ENCODE measurements around the gene HRH3.

The HRH3 gene

DNA sequence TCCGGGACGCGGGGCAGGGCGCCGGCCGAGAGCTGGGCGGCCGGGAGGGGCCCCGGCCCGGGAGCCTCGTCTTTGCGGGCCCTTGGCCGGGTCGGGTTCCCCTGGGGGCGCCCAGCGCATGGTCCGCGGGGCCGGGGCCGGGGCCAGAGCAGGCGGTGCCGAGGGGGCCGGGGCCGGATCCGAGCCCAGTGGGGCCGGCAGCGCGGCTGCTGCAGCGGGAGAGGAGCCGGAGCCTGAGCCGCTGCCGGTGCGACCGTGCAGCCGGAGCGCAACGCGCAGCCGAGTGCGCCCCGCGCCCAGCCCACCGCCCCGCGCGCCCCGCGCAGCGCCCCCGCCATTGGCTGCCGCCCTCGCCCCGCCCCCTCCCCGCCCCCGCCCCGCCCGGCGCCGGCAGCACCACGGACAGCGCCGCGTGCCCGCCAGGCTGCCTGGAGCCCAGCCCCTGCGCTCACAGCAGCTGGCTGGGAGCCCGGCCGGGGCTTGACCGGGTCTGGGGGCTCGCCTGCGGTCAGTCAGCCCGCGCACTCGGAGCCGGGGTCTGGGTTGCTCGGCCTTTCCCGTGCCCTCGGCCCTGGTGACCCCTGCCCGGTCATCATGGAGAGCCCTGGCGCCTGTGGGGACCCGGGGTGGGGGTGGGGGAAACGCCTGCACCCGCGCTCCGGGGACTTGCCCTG is at the start of gene HRH3:
HRH3 (minus strand) TSS at position 287 of the 674 bp plus-strand sequence. CDS start 308 bp downstream, outside the sequence.
- DNase-seq: no peak

DNA sequence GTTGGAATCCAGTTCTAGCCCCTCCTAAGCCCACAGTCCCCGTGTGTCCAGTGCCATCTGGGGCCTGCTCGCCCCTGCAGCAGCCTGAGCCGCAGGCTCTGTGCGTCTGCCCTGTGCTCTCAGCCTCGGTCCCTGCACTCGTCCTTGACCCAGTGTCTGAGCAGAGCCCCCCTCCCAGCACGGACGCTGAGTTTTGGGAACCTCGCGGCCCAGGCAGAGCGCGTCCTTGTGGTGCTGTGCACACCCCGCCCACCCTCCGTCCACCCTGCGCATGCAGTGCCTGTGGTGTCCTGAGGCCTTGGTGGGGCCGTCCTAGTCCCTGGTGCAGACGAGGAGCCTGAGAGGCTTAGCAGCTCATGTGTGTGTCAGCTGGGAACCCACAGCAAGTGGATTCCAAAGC is 49.8 kb upstream of the HRH3 start:
- DNase-seq: no peak

DNA sequence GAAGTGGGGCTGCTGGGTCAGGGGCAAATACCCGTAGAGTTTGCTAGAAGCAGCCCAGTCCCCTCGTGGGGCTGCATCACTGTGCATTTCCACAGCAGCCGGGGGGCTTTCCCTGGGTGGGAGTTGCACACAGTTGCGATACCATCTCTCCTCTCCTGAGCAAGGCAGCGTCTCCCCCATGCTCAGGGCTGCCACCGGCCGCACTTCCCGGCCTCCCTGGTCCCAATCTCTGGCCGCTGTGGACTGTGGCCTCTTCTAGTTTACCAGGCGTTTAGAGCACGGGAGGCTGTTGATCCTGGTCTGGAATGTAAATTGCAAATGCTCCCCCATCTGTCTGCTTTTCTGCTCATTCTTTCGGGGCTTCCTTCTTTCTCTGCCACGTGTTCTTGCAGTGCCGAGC is 49.3 kb upstream of the HRH3 start:
- DNase-seq: no peak

DNA sequence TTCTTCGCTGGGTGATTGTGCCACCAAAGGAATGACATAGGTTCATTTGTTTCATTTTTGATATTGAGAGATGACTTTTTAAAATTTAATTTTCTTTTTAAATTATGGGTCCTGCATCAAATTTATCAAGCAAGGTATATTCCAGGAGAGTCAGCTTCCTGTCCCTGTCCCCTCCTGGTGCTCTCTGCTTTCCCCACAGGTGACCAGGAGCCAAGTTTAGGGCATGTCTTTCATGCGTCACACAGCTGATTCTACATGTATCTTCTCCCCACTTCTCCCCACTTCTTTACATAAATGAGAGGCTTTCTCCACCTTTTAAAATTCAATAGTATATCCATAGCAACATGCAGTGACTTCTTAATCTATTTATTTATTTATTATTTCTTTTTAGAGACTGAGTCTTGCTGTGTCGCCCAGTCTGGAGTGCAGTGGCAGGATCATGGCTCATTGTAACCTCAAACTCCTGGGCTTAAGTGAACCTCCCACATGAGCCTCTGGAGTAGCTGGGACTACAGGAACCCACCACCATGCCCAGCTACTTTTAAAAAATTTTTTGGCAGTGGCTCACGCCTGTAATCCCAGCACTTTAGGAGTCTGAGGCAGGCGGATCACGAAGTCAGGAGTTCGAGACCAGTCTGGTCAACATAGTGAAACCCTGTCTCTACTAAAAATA is 48.3 kb upstream of the HRH3 start:
- DNase-seq: no peak

DNA sequence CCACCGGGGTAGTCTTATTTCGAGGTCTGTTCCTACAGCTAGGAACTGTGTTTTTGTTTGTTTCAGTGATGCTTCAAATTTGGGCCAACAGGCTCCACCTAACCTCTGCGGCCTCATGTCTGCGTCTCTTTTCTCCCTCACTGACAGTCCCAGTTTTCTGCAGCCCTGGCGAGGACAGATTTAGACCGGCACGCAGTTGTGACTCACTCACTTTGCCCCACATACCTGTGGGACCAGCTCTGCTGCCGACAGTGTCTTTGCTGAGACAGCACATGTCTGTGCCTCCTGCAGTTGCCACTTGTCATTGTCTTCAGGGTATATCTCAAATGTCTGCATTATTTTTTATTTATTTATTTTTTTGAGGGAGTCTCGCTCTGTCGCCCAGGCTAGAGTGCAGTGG is 47.5 kb upstream of the HRH3 start:
- no peak for DNase-seq

DNA sequence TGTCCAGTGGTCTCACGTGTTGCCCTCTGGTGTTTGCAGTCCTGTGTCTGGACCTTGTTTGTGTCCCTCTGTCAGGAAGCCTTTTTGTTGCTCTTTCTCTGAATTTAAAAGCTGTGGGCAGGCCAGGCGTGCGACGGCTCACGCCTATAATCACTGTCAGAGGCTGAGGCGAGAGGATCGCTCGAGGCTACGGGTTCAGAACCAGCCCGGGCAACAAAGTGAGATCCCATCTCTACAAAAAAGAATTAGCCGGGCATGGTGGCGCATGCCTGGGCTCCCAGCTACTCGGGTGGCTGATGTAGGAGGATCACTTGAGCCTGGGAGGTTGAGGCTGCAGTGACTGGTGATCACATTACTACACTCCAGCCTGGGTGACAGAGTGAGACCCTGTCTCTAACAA is 46.8 kb upstream of the HRH3 start:
- no peak for DNase-seq

DNA sequence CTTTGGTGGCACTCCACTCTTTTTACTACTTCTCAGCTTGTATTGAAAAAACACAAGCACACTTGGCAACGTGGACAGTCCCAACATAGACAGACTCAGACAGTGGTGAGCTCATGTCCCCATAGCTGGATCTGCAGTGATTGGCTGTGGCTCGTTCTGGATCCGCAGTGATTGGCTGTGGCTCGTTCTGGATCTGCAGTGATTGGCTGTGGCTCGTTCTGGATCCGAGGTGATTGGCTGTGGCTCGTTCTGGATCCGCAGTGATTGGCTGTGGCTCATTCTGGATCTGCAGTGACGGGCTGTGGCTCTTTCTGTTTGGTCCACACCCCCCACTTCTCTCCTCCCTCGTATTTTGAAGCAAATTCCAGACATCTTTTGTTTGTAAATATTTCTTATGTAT is 46.3 kb upstream of the HRH3 start:
- DNase-seq: no peak

DNA sequence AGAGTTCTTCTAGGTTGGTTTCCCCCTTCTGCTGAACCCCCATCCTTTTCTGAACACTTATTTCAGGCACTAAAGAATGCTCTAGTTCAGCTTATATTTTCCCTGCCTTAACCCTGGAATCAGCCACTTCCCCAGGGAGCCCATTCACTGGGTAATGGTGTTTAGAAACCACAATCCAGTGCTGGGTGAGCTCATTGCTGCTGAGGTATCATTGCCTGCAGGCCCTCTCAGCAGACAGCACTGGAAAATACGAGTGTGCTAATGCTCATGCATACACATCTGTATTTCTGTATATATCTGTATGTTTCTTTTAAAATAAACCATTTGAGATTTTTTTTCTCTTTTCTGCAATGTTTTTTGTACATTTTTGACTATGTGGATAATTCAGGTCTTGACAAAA is 45.3 kb upstream of the HRH3 start:
- DNase-seq: no peak

DNA sequence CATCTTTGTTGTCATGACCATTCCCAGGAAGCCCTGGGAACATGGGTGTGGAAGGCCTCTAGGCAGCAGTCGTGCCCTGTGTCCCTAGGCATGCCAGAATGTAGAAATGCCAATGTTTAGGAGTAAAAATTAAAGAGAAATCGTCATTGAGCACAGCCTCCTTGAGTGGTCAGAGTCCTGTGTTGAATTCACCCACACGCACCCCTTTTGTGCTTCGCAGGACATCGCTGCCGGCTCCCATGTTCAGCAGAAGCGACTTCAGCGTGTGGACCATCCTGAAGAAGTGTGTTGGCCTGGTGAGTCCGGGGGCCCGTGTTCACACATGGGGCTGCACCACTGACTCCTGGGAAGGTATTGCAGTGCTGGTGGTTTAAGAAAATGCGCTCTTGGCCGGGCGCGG is 43.3 kb upstream of the HRH3 start:
- DNase-seq: no peak

DNA sequence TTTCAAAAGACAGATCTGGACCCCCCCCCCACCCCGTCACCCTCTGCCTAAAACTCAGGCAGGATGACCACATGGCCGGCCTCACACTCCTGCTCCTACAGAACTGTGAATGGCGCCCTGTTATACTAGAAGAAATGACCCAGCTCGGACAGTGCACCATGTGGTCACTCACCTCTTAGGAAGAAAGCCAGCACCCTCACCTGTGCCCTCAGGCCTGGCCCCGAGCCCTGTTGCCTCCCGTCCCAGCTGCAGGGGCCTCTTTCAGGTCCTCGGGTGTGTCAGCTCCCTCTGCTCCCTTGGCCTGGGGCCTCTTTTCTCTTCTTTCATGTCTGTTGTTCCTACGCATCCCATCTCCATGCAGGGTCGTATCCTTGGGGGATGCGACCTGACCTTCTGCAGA is 42.0 kb upstream of the HRH3 start:
- no peak for DNase-seq

DNA sequence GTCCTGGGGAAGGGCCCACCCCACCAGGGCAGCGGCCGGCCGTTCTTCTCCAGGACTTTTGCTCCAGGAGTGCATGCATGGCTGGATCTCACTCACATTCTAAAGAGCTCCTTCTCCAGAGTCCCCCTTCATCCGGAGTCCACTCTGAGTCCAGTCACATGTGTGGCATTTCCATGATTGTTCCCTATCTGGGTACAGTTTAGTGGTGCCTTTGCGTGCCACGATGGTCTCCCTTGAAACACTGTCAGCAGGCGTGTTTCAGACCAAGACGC is 39.2 kb upstream of the HRH3 start:
- DNase-seq: no peak

DNA sequence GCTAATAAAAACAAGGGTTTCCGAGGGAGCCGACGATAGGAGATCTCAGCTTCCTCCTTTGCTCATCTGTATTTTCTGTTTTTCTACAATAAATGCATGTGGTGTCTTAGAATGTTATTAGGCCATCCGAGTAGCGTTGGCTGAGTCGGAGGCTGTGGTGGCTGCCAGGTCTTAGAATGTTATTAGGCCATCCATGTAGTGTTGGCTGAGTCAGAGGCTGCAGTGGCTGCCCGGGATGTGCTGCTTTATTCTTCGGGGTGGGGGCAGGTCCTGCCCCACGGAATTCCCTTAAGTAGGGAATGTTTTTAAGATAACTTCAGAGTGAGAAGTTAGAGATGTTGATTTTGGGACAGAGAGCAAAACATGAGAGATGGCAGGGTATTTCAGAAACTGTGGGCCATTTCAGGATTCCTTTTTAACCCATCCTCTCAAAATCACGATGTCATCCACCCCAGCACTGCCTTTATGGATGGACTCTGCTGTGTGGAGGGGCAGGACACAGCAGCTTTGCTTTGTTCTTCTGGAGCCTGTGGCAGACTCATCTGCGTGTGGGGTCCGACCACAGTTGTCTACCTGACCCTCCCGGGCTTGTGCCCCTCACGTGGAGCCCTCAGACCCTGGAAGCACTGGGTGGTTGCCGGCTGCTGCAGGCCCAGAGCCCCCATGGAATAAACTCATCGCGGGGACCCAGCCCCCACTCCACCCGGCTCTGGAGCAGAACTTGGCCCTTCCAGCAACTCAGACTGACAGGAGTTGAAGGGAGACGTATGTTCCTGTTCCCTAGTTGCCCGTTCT is 38.6 kb upstream of the HRH3 start:
- DNase-seq: no peak

DNA sequence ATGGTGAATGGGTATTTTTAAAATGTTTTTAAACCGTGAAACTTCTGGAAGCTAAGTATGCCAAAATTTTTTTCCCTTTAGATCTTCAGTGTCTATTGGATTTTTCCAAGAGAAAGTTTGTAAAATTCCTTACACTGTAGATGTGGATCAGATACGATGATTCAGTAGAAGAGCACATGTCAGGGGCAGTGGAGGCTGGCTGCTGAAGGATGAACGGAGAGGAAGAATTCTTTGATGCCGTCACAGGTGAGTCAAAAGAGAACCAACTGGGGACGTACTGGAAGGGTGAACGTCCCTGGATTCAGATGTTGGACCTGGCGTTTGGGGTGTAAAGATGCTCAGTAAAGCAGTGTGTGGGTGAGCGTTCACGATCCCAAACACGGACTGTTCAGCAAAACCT is 35.9 kb upstream of the HRH3 start:
- no peak for DNase-seq

DNA sequence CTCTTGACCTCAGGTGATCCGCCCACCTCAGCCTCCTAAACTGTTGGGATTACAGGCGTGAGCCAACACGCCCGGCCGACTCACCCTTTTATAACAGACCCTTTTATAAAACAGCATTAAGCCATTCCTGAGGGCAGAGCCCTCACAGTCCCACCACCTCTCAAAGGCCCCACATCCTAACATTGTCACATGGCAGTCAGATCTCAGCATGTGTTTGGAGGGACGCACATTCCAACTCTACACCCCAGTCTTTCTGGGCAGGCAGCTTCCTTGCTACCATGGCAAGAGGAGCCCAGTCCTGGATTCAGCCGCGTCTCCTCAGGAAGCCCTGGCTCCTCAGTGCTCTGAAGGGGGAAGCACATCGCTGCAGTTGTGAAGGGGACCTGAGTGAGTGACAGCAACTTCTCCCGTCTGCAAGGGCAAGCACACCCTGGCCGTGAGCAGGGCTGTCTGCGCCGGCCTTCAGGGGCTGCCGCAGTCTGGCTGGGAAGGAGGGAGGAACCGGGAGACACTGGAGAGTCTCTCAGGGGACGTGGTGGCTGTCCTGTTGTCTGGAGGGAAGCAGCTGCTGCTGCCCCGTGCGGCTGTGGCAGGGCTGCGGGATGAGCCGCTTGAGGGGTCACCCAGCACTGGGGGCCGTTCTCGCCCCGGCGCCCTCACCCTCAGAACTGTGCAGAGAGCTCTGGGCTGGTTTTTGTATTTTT is 34.1 kb upstream of the HRH3 start:
- no peak for DNase-seq

DNA sequence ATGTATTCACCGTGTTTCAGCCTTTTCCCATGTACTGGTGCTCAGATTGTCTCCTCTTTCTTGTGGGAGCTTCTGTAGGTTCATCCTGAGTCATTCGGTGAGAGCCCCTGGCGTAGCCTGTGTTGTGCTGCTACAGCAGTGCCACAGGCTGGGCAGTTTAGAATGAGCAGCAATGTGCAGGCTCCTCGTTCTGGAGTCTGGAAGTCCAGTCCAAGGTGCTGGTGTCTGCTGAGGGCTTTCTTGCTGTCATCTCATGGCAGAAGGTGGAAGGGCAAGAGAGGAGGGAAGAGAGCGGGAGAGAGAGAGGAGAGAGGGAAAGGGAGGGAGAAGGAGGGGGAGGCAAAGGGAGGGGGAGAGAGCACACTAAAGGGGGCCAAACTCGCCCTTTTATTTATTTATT is 33.3 kb upstream of the HRH3 start:
- no peak for DNase-seq

DNA sequence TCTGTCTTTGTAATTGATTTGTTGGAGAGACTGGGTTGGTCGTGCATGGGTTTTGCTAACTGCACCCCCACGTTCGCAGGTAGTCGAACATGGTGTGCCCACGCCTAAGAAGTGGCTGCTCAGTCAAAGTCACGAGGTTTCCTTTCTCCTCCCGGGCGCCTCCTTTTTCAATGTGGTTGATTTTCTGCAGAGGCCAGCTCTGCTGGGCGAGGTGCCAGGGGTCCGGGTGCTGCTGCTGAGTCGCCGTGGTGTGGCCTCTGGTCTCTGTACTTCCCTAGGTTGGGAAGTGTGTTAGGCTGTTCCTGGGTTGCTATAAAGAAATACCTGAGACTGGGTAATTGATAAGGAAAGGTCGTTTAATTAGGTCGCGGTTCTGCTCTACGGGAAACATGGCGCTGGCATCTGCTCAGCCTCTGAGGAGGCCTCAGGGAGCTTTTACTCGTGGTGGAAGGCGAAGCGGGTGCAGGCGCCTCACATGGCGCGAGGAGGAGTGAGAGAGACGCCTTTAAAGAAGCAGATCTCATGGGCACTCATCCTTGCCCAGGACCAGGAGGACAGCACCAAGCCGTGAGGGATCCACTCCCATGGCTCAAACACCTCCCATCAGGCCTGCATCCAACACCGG is 32.4 kb upstream of the HRH3 start:
- DNase-seq: no peak

DNA sequence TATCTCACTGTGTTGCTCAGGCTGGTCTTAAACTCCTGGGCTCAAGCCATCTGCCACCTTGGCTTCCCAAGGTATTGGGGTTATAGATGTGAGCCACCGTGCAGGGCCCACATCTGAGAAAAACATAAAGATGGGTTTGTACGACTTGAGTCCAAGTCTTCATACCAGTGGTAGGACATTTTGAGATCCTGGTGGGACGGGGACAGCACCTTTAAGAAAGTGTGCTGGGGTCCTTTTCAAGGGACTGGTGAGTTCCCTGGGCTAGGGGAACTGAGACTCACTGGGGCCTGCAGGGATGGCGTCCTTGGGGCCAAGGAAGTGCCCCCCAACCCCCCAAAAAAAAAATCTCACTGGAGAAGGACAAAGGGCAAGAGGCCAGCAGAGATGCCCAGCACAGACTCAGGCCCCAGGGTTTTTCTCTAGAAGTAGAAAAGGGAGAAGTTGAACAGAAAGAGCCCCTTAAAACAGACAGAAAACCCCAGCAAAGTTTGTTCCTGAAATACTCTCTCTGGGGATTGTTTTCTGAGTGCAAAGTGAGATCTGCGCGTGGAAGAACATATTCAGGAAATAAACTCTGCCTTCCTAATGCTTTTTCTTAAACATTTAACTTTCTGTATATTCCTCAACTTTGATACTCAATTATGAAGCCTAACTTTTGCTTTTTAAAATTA is 28.9 kb upstream of the HRH3 start:
- no peak for DNase-seq

DNA sequence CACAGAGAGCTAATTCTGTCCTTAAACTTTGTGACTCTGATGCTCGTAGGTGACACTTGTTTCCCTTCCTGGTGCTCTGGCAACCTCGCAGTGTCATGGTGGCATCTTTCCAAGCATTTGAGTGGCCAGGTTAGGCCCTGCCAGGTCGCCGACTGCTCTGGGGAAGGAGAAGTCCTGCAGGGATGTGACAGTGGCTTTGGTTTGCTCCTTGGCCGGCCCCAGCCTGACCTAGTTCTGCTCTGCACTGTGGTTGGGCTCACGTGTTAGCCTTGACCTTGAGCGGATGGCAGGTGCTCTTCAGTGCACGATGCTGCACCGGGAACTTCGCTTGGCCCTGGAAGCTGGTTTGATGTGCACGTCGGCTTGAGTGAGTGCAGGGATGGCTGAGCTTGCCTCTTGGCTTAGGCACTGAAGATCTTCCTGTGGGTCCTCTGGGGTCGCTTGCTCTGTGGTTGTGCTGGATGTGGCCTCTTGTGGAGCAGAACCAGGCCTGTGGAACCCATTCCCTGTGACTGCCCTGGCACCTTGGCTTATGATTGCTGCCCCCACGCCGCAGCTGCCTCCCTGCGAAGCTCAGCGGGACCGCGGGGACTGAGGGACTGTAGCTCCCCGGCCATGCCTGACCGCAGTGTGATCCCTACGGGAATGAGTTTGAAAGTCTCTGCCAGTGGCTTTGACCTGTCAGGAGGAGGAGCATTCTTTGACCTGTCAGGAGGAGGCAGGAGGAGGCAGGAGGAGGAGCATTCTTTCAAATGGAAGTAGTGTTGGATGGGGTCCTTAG is 27.0 kb upstream of the HRH3 start:
- DNase-seq: no peak

DNA sequence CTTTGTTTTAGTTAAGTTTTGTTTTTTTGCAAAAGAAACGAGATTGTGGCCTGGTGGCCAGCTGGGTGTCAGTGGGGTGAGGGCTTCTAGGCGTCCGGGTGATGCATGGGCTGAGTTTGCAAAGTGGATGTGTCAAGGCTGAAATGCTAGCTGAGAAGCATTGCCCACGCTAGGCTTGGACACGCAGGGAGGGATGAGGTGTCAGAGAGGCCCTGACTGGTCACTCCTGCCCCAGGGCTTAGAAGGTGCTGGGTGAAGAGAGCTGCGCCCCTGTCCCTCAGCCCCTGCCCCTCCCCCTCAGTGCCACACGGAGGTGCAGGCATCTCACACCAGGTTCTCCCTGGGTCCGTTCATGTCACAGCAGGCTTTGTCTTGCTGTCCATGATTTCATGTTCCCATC is 26.4 kb upstream of the HRH3 start:
- DNase-seq: no peak

DNA sequence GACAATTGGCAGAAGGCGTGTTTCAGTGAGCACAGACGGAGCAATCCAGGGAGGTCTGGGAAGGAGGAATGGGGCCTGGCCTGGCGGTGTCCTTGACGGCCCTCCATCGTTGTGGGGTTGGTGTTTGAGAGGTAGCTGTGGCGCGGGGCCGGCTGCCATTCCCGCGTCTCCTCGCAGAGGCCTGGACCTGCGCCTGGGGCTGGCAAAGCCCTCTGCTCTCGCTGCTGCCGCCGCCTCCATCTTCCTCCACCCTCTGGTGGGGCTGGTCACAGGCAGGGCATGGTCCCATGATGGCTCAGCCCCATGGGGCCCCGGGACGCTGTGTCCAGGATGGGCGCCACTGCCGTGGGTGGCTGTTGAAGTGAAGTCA is 25.8 kb upstream of the HRH3 start:
- DNase-seq: no peak

DNA sequence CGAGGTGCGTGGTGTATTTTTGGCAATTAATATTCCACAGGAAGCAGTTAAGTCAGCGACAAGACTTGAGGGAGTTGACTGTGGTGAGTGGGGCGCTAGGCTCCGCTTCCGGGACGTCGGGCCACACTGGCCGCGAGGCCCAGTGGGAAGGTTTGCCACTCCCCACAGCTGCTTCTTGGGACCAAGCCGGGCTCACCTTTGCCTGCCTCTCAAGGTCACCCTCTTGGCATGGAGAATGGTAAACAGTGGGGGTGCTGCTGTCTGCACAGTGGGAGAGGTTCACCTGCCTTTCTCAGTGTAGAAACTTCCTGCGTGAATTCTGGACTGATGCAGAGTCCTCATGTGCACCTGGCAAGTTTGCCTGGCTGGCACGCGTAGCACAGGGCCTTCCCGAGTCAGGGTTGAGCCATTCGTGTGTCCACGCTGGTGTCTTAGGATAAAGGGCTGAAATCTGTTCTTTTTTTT is 24.6 kb upstream of the HRH3 start:
- no peak for DNase-seq

All from DMS 273 treated with DMSO at 0.1 percent for 48 hours (cell line).